OCI-LY7 (cell line): ENCODE data around the gene XYLT1.

Experiments
- EZH2phosphoT487 ChIP-seq: fragments of 200-600 bp; sonication (generic); IDR thresholded peaks from 2 replicates; pipeline ENCODE4 v1.6.1; 2018; ENCODE audit warnings: low read depth, borderline replicate concordance, mild to moderate bottlenecking, mixed run types, antibody characterized with exemption, low read length, moderate library complexity, mixed read lengths
- TF ChIP-seq, protein P1 (sequence below): fragments of 200-600 bp; sonication (generic); conservative IDR thresholded peaks from 2 replicates; pipeline ENCODE4 v1.5.1; 2014; ENCODE audit warnings: mild to moderate bottlenecking, antibody characterized with exemption, low read length, moderate library complexity, mixed read lengths

GRCh38 chr16:17272716-17273115, 198.0 kb downstream of the XYLT1 start:
- TF ChIP-seq, protein P1, sequence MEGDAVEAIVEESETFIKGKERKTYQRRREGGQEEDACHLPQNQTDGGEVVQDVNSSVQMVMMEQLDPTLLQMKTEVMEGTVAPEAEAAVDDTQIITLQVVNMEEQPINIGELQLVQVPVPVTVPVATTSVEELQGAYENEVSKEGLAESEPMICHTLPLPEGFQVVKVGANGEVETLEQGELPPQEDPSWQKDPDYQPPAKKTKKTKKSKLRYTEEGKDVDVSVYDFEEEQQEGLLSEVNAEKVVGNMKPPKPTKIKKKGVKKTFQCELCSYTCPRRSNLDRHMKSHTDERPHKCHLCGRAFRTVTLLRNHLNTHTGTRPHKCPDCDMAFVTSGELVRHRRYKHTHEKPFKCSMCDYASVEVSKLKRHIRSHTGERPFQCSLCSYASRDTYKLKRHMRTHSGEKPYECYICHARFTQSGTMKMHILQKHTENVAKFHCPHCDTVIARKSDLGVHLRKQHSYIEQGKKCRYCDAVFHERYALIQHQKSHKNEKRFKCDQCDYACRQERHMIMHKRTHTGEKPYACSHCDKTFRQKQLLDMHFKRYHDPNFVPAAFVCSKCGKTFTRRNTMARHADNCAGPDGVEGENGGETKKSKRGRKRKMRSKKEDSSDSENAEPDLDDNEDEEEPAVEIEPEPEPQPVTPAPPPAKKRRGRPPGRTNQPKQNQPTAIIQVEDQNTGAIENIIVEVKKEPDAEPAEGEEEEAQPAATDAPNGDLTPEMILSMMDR, result no peak
- TF ChIP-seq EZH2phosphoT487, result no peak
